GM12891 (cell line): ENCODE results near the gene EIPR1.

Experiments
- POLR2A ChIP-seq: IDR thresholded peaks from 2 replicates; pipeline ENCODE4 v1.6.1; 2011; ENCODE audit warnings: low read depth, low read length, control low read depth
- POLR2AphosphoS5 ChIP-seq: IDR thresholded peaks from 2 replicates; pipeline ENCODE4 v1.6.1; 2011; ENCODE audit warnings: low read depth, low read length, control low read depth
- POU2F2 ChIP-seq: IDR thresholded peaks from 2 replicates; pipeline ENCODE4 v1.6.1; 2011; ENCODE audit warnings: low read depth, mild to moderate bottlenecking, control low read depth, low read length, moderate library complexity

GRCh38 chr2:3257166-3257565 is 120.5 kb downstream of the EIPR1 start:
- TF ChIP-seq POLR2AphosphoS5: no peak
- TF ChIP-seq POLR2A: no peak
- TF ChIP-seq POU2F2: no peak
